WTC11 (cell line): ENCODE results near the gene DYNLT1.

Source experiments
- ATF2 ChIP-seq: sonication (generic); formaldehyde crosslinking; IDR thresholded peaks from 2 replicates; pipeline ENCODE4 v1.8.1; 2022; ENCODE audit warnings: low read depth, missing genetic modification reagents, borderline replicate concordance
- ATF3 ChIP-seq: sonication (generic); formaldehyde crosslinking; conservative IDR thresholded peaks from 2 replicates; pipeline ENCODE4 v1.8.1; 2022; ENCODE audit warnings: mild to moderate bottlenecking, missing genetic modification reagents
- CDX4 ChIP-seq: fragments of 250-450 bp; sonication (Bioruptor Pico); IDR thresholded peaks from 2 replicates; pipeline ENCODE4 v1.9.0; 2021; ENCODE audit warnings: moderate library complexity, mild to moderate bottlenecking, inconsistent platforms, borderline replicate concordance
- CREB1 ChIP-seq: sonication (generic); formaldehyde crosslinking; IDR thresholded peaks from 2 replicates; pipeline ENCODE4 v1.8.0; 2023; ENCODE audit warnings: mild to moderate bottlenecking, missing genetic modification reagents
- CTCF ChIP-seq: fragments of 200-600 bp; IDR thresholded peaks from 2 replicates; pipeline ENCODE4 v1.8.0; 2022; ENCODE audit warnings: antibody characterized with exemption
- SP1 ChIP-seq: sonication (generic); formaldehyde crosslinking; conservative IDR thresholded peaks from 2 replicates; pipeline ENCODE4 v1.8.1; 2022; ENCODE audit warnings: missing genetic modification reagents
- TEAD4 ChIP-seq: sonication (generic); formaldehyde crosslinking; IDR thresholded peaks from 2 replicates; pipeline ENCODE4 v1.8.0; 2022; ENCODE audit warnings: mild to moderate bottlenecking, missing genetic modification reagents
- TP53 ChIP-seq: sonication (generic); formaldehyde crosslinking; IDR thresholded peaks from 2 replicates; pipeline ENCODE4 v1.8.1; 2023; ENCODE audit warnings: mild to moderate bottlenecking, missing genetic modification reagents
- USF1 ChIP-seq: sonication (generic); formaldehyde crosslinking; IDR thresholded peaks from 2 replicates; pipeline ENCODE4 v1.8.0; 2022; ENCODE audit warnings: mild to moderate bottlenecking, missing genetic modification reagents
- USF2 ChIP-seq: sonication (generic); formaldehyde crosslinking; IDR thresholded peaks from 2 replicates; pipeline ENCODE4 v1.8.1; 2023; ENCODE audit warnings: mild to moderate bottlenecking, missing genetic modification reagents, moderate library complexity
- ZBTB43 ChIP-seq: sonication (generic); formaldehyde crosslinking; IDR thresholded peaks from 2 replicates; pipeline ENCODE4 v1.8.1; 2023; ENCODE audit warnings: mild to moderate bottlenecking, missing genetic modification reagents
- ZNF281 ChIP-seq: sonication (generic); formaldehyde crosslinking; IDR thresholded peaks from 2 replicates; pipeline ENCODE4 v1.8.0; 2023; ENCODE audit warnings: mild to moderate bottlenecking, missing genetic modification reagents

- no peak for TF ChIP-seq CTCF
- no peak for TF ChIP-seq ZBTB43 (CRISPR knock-in tag)
- TF ChIP-seq CDX4, result no peak
- TF ChIP-seq SP1 (CRISPR knock-in tag), result no peak
- no peak for TF ChIP-seq TEAD4
- no peak for TF ChIP-seq CREB1 (CRISPR knock-in tag)
- no peak for TF ChIP-seq ZNF281
- TF ChIP-seq USF2 (CRISPR knock-in tag), result no peak
- TF ChIP-seq USF1 (CRISPR knock-in tag), result no peak
- TF ChIP-seq ATF3 (CRISPR knock-in tag), result no peak
- no peak for TF ChIP-seq ATF2 (CRISPR knock-in tag)
- no peak for TF ChIP-seq TP53 (CRISPR knock-in tag)
Observed at GRCh38 chr6:158662607-158662953, 18.0 kb upstream of the DYNLT1 start.
